ENCODE measurements around the gene JAKMIP1.

- TF ChIP-seq POLR2A (IDR thresholded peaks at IDR 0.05) (no peak), CTCF (IDR thresholded peaks at IDR 0.05) (no peak)
These were observed 157.9 kb downstream of the JAKMIP1 start for GRCh38 chr4:6042293-6043063.

Measured in esophagus squamous epithelium (tissue), 4 donors.